T follicular helper cell (primary cell): ENCODE results near the gene ABHD17A.

Experiments
- DNase-seq: peaks from one replicate; pipeline ENCODE4 v3.0.0-alpha.2; 2020; ENCODE audit warnings: low read depth
- total RNA-seq, 2 experiments: gene quantifications; one replicate each; lab custom pipeline; 2026; lab: John Stamatoyannopoulos, UW

ABHD17A gene
- total RNA-seq: 104 to 182 reads per million in 2 experiments

- DNase-seq: peak; percentile 92
These were observed at the start of gene ABHD17A for GRCh38 chr19:1885398-1886119. Gene ABHD17A, minus strand, starts transcription at chr19:1885496. Its CDS starts 3,930 bp downstream, at chr19:1881566.

GRCh38 chr19:1933942-1934341 is 48.6 kb upstream of the ABHD17A start:
- no peak for DNase-seq

- no peak for DNase-seq
These were observed 47.9 kb upstream of the ABHD17A start for GRCh38 chr19:1933244-1933643.

GRCh38 chr19:1932395-1932794 is 47.1 kb upstream of the ABHD17A start:
- DNase-seq: no peak

- no peak for DNase-seq
These were observed 46.1 kb upstream of the ABHD17A start for GRCh38 chr19:1931445-1931844.

- DNase-seq: peak; percentile 67
These were observed 43.9 kb upstream of the ABHD17A start for GRCh38 chr19:1929021-1929742.

- DNase-seq: no peak
These were observed 40.2 kb upstream of the ABHD17A start for GRCh38 chr19:1925544-1925943.

GRCh38 chr19:1924320-1924961 is 39.1 kb upstream of the ABHD17A start:
- DNase-seq: no peak

- no peak for DNase-seq
These were observed 38.0 kb upstream of the ABHD17A start for GRCh38 chr19:1923319-1923718.

- no peak for DNase-seq
These were observed 37.5 kb upstream of the ABHD17A start for GRCh38 chr19:1922803-1923202.

GRCh38 chr19:1921825-1922224 is 36.5 kb upstream of the ABHD17A start:
- DNase-seq: no peak

GRCh38 chr19:1921326-1921725 is 36.0 kb upstream of the ABHD17A start:
- no peak for DNase-seq

- DNase-seq: no peak
These were observed 35.3 kb upstream of the ABHD17A start for GRCh38 chr19:1920644-1921043.

- DNase-seq: no peak
These were observed 33.7 kb upstream of the ABHD17A start for GRCh38 chr19:1918975-1919374.

- no peak for DNase-seq
These were observed 32.6 kb upstream of the ABHD17A start for GRCh38 chr19:1917926-1918325.

- no peak for DNase-seq
These were observed 31.9 kb upstream of the ABHD17A start for GRCh38 chr19:1917146-1917545.

- no peak for DNase-seq
These were observed 29.6 kb upstream of the ABHD17A start for GRCh38 chr19:1914826-1915341.

GRCh38 chr19:1913781-1914577 is 28.7 kb upstream of the ABHD17A start:
- DNase-seq: no peak

- DNase-seq: no peak
These were observed 27.6 kb upstream of the ABHD17A start for GRCh38 chr19:1912760-1913505.

GRCh38 chr19:1911995-1912394 is 26.7 kb upstream of the ABHD17A start:
- DNase-seq: no peak

- DNase-seq: no peak
These were observed 25.8 kb upstream of the ABHD17A start for GRCh38 chr19:1911098-1911497.
